Stimulated activated CD4-positive, alpha-beta T cell treated with anti-CD3 and anti-CD28 coated beads, TNF-alpha, amount 100 ng/mL, for 48 hours (primary cell): Measurements from ENCODE around the gene SNAI3.

ENCODE experiments used
- DNase-seq, 3 donors: peaks; one replicate each; pipeline ENCODE4 v3.0.0-alpha.2; 2020; ENCODE audit warnings: low read depth in 3 of 3

Gene SNAI3

GRCh38 chr16:88721815-88722755 lies 35.8 kb upstream of the SNAI3 start:
- no peak for DNase-seq

GRCh38 chr16:88721236-88721635 lies 34.9 kb upstream of the SNAI3 start:
- no peak for DNase-seq

DNA sequence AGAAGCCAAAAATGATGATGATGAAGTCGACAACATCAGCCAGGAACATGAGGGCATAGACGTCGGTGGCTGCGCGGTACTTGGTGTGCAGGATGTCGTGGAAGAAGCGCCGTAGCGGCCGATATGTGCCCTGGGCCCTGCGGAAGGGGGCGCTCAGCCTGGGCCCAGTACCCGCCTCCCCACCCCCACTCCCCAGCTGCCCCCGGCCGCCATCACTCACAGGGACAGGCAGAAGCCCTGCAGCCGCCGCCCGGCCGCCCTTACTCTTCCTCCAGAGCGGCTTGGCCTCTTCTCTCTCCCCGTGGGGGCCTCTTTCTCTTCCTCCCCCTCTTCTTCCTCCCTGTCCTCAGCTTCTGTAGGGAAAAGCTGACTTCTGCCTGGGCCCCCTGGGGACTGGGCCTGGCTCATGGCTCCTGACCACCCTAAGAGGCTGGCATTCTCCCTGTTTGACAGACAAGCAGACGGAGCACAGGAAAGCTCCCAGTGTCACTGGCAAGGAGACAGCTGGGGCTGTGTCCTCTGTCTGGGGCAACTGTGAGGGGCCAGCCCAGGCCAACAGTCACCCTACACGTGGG lies 34.2 kb upstream of the SNAI3 start:
- no peak for DNase-seq

DNA sequence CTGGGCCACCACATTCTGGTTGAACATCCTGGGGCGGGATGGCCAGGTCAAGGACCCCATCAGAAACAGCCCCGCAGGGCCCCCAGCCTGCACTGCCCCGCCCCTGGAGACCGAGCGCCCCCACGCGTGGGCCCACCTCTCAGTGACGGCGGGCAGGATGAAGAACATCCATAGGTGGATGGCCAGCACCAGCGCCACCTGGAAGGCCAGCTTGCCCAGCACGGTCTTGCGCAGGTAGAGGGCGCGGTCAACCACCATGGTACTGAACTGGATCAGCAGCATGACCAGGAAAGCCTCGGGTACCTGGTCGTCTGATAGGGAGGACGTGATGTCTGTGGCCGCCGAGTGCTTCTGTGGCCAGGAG lies 33.6 kb upstream of the SNAI3 start:
- no peak for DNase-seq

GRCh38 chr16:88719267-88719932 lies 33.1 kb upstream of the SNAI3 start:
- DNase-seq = no peak

- DNase-seq = no peak
Observed at GRCh38 chr16:88718178-88718577, 31.9 kb upstream of the SNAI3 start.

DNA sequence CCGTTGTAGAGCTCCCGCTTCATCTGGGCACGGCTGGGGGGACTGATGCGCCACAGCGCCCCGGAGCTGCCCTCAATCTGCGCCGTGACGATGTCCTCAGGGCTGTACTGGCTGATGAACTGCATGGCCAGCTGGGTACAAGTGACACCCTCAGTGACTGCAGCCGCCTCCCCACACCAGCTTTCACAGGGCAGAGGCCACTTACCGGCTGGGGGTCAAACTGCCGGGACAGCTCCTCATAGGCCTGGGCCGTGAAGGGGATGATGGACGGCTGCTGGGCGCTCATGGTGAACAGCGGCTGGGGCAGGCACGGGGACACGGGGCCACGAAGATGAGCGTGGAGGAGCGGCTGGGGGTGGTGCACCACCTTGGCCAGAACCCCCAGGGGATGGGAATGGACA lies 30.3 kb upstream of the SNAI3 start:
- no peak for DNase-seq

DNA sequence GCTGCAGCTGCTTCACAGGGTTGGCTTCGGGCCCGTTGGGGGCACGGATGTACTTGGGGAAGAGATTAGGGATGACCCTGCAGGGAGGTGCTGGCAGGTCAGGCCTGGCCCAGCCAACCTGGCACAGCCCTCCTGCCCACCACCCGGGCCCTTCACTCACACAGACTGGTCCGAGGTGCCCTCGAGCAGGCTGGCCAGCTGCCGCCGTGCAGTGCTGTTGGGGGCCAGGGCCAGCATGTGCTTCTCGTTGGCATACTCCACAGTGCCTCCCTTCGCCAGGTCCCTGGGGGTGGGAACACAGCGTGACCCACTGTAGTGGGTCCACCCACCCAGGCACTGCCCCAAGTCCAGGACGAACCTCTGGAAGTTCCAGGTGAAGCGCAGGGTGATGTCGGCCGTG lies 29.9 kb upstream of the SNAI3 start:
- no peak for DNase-seq

DNA sequence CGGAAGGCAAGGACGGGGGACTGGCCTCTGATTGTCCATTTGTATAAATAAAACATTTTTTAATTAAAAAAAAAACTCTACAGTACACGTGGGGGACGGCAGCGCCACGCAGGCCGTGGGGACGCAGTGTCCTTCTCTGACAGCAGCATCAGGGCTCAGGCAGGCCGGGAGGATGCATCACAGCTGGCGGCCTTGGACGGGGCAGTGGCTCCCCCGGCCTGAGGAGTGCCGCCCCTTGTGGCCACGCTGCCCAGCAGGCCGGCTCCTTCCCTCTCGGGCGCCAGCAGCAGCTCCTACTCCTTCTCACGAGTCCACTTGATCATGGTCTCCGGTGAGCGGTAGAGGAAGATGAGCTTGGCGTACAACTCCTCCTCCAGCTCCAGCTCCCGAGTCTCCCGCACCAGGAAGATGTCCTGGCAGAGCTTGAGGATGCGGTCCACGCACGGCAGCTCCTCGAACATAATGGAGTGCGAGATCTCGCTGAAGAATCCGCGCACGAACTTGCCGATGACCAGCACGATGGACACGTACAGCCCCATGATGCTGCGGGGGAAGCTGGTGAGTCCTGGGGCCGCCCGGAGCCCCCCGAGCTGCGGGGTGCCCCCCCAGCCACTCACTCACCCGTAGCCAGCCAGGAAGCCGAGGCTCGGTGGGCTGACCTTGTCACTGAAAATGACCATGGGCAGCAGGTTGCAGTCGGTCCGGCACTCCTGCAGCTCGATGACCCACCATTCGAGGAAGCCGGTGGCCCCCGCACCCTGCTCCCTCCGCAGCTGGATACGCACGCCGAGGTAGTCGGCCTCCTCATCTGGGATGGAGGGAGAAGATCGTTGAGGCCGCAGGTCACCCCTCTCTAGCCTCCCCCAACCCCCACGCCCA lies 29.2 kb upstream of the SNAI3 start:
- DNase-seq = no peak

DNA sequence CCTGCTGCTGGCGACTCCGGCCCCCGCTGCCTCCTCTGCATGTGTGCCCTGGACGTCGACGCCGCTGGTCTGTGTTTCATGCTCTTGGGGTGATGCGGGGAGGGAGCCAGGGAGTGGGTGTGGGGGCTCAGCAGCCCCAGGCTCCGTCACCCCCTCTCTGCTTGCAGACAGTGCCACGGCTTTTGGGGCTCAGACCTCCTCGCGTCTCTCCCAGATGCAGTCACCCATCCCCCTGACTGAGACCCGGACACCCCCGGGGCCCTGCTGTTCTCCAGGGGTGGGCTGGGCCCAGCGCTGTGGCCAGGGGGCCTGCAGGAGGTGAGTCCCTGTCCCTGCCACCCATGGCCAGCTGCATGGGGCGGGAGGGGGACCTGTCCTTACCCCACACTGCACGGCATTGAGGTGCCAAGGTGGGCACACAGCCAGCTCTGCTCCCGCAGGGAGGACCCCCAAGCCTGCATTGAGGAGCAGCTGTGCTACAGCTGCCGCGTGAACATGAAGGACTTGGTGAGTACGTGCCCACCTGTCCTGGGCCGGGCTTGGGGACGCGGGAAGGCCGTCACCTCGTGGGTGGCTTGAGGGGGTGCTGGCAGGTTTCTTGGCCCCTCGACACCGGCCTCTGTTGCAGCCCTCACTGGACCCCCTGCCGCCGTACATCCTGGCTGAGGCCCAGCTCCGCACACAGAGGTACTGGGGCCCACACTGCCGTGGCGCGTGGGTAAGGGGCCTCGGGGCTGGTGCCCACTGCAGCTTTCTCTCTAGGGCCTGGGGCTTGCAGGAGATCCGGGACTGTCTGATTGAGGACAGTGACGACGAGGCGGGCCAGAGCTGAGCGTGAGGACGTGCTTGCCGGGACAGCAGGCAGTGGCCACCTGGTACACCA lies 28.4 kb upstream of the SNAI3 start:
- no peak for DNase-seq

- no peak for DNase-seq
Observed at GRCh38 chr16:88713568-88714419, 27.5 kb upstream of the SNAI3 start.

DNA sequence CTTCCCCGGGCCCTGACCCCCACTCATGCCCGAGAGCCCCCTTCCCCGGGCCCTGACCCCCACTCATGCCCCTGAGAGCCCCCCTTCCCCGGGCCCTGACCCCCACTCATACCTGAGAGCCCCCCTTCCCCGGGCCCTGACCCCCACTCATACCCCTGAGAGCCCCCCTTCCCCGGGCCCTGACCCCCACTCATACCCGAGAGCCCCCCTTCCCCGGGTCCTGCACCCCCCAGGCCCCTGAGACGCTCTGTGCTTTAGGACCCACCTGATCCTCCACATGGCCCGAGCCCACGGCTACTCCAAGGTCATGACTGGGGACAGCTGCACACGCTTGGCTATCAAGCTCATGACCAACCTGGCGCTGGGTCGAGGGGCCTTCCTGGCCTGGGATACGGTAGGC lies 26.7 kb upstream of the SNAI3 start:
- no peak for DNase-seq

DNA sequence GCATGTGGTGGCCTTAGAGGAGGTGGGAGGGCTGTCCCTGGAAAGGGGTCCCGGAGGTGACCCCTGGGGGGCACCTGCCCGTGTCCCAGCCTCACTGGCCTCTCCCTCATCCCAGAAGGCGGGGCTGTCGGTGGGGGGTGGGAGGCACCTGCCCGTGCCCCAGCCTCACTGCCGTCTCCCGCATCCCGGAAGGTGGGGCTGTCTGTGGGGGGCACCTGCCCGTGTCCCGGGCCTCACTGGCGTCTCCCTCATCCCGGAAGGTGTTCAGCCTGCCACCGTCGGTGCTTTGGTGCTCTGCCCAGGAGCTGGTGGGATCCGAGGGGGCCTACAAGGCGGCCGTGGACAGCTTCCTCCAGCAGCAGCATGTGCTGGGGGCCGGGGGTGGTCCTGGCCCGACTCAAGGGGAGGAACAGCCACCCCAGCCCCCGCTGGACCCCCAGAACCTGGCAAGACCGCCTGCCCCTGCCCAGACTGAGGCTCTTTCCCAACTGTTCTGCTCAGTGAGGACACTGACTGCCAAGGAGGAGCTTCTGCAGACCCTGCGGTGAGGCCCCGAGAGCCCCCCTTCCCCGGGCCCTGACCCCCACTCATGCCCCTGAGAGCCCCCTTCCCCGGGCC lies 26.2 kb upstream of the SNAI3 start:
- no peak for DNase-seq

- DNase-seq = no peak
Observed at GRCh38 chr16:88711750-88712340, 25.5 kb upstream of the SNAI3 start.

DNA sequence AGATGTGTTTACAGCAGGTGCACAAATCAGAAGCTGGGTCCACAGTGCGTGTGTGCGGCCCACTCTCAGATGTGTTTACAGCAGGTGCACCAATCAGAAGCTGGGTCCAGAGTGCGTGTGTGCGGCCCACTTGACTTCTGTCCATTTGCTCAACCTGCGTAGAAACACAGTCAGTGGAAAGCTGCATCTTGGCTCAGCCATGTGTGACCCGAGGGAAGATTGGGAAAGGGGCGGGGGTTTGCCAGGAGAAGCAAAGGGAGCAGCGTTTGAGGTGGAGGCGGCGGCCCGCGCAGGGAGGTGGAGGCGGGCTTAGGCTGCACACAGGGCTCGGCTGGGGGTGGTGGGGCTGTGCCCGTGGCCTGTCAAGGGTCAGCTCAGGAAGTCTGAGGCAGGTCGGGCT lies 24.2 kb upstream of the SNAI3 start:
- DNase-seq = no peak

- no peak for DNase-seq
Observed at GRCh38 chr16:88706965-88707826, 20.9 kb upstream of the SNAI3 start.

DNA sequence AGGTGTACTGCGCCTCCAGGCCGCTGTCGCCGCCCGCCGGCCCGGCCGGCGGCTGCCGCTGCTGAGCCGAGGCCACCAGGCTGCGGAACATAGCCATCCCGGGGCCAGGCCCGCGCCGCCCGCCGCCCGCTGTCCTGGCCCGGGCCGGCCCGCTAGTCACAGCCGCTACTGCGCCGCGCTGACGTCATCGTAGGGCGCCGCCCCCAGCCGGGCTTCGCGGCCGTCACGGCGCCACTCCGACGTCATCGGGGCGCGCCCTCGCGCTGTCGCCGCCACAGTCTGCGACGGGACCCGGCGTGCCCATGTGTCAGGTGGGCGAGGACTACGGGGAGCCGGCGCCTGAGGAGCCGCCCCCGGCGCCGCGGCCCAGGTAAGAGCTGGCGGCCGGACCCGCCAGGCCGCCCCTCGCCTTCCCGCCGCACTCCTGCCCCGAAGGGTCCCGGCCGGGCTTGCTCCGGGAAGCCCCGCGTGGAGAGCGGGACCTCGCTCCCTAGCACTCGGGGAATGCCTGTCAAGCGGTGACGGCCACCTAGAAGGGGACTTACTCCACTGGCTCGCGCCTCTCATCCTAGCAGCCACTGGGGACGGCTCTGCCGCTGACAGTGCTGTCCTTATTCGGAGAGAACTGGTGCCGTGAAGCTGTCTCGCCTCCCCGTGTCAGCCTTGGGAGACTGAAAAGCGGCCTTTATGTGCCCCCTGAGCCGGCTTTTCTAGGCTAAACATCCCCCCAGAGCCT lies 20.1 kb upstream of the SNAI3 start, which contains the start of the genes CTU2 and RNF166:
TSS of gene CTU2 (plus strand) at position 275 of the 736 bp plus-strand sequence. CDS start at position 303, 28 bp downstream.
TSS of gene RNF166 (minus strand) at position 180 of the 736 bp plus-strand sequence. CDS start at position 97, 83 bp downstream.
- DNase-seq = peak; percentile 83 to 93 (median 86)
